ENCODE data around the gene ASH1L.
"Not testable (repeated sequence)": the region's sequence is repeated elsewhere in the genome, so short reads cannot be mapped to it uniquely, and the experiment has no call there.

The ASH1L gene

DNA sequence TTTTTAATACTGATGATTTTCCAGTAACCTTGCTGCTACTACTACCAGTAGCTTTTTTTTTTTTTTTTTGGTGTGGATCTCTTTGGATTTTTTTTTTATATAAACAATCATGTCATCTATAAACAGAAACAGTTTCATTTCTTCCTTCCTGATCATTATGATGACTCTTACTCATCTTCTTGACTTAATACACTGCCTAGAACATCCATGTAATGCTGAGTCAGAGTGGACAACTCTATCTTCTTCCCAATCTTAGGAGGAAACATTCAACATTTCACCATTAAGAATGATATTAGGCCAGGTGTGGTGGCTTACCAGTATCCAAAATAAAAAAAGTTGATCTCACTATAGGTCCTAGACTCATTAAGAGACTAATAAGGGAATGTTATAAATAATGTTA, 172.8 kb downstream of the ASH1L start:
- Mint-ChIP-seq H3K36me3 (peaks cover 22% of the 10 kb centered on the region), H3K4me1 (ENCODE audit: low read depth) (no peaks in the 10 kb centered on the region), H3K9me3 (ENCODE audit: low read depth) (no peaks in the 10 kb centered on the region), H3K27me3 (no peaks in the 10 kb centered on the region), H3K4me3 (no peak overlapping the region), H3K27ac (no peak overlapping the region)

DNA sequence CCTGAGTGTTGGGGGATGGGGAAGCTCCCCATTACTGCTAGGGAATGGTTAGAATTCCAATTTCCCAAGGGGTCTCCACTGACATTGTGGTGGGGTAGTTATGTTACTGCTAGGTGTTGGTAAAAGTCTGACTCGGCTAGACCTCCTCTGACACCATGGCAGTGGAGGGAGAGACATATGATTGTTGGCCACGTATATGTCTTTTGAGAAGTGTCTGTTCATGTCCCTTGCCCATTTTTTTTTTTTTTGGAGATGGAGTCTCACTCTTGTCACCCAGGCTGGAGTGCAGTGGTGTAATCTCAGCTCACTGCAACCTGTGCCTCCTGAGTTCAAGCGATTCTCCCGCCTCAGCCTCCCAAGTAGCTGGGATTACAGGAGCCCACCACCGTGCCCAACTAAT, 176.8 kb downstream of the ASH1L start:
- not testable (repeated sequence) for H3K4me1 Mint-ChIP-seq (ENCODE audit: low read depth); H3K27me3 Mint-ChIP-seq; H3K4me3 Mint-ChIP-seq; H3K9me3 Mint-ChIP-seq (ENCODE audit: low read depth); H3K27ac Mint-ChIP-seq; H3K36me3 Mint-ChIP-seq

- Mint-ChIP-seq H3K36me3 (no peaks in the 10 kb centered on the region), H3K9me3 (ENCODE audit: low read depth) (no peaks in the 10 kb centered on the region), H3K27me3 (no peaks in the 10 kb centered on the region), H3K4me3 (no peak overlapping the region), H3K4me1 (ENCODE audit: low read depth) (peaks cover 8% of the 10 kb centered on the region), H3K27ac (peak overlapping the region; percentile 7)
Measured at GRCh38 chr1:155383406-155383805, 179.2 kb downstream of the ASH1L start.

- Mint-ChIP-seq H3K9me3 (ENCODE audit: low read depth) (no peaks in the 10 kb centered on the region), H3K27me3 (no peaks in the 10 kb centered on the region), H3K4me1 (ENCODE audit: low read depth) (peaks cover 10% of the 10 kb centered on the region), H3K36me3 (peaks cover 7% of the 10 kb centered on the region), H3K27ac (no peak overlapping the region), H3K4me3 (no peak overlapping the region)
Measured at GRCh38 chr1:155379631-155380090, 182.9 kb downstream of the ASH1L start.

DNA sequence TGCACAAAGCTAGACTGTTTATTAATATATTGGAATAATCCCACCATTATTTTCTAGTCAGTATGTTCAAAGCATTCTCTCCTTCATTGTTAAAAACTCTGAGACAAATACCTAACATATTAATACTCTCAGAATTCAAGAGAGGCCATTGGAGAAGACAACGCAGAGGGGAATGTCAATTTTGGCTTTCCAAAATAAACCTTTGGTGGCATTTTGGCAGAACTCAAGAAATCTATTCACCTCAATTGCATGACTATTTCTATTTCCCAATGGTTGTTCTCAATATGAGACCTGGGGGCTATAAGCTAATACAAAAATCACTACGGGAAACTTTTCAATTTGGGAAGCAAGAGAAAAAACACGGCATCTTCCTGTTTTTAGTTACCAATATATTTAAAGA, 183.4 kb downstream of the ASH1L start:
- Mint-ChIP-seq H3K4me1 (ENCODE audit: low read depth) (peaks cover 10% of the 10 kb centered on the region), H3K36me3 (peaks cover 7% of the 10 kb centered on the region), H3K4me3 (no peak overlapping the region), H3K9me3 (ENCODE audit: low read depth) (no peaks in the 10 kb centered on the region), H3K27ac (no peak overlapping the region), H3K27me3 (no peaks in the 10 kb centered on the region)

GRCh38 chr1:155360051-155360450, 202.6 kb downstream of the ASH1L start:
- Mint-ChIP-seq H3K27ac (peak overlapping the region; percentile 22), H3K36me3 (no peaks in the 10 kb centered on the region), H3K4me3 (no peak overlapping the region), H3K4me1 (ENCODE audit: low read depth) (no peaks in the 10 kb centered on the region), H3K9me3 (ENCODE audit: low read depth) (no peaks in the 10 kb centered on the region), H3K27me3 (no peaks in the 10 kb centered on the region)

DNA sequence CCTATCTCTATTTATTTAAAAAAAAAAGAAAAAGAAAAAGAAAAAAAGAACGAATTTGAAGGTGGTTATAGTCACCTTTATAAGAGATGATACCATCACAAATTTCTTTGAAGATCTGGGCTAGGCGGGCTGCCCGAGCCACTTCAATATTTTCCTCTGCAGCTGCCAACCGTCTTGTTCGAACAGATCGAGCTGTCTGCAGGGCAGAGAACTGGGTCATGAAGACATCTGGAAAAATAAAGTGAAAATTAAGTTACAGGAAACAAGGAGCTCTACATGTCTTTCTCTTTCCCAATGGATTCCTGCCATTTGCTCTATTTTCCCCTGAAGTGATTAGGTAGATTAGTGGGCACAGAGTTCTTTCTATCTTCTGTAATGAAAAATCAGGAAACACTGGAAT, 210.0 kb downstream of the ASH1L start:
- H3K4me1 Mint-ChIP-seq (ENCODE audit: low read depth) = no peaks in the 10 kb centered on the region
- no peaks in the 10 kb centered on the region for H3K36me3 Mint-ChIP-seq
- H3K27ac Mint-ChIP-seq = peak overlapping the region; percentile 43
- no peaks in the 10 kb centered on the region for H3K27me3 Mint-ChIP-seq
- H3K9me3 Mint-ChIP-seq (ENCODE audit: low read depth) = no peaks in the 10 kb centered on the region
- no peak overlapping the region for H3K4me3 Mint-ChIP-seq

DNA sequence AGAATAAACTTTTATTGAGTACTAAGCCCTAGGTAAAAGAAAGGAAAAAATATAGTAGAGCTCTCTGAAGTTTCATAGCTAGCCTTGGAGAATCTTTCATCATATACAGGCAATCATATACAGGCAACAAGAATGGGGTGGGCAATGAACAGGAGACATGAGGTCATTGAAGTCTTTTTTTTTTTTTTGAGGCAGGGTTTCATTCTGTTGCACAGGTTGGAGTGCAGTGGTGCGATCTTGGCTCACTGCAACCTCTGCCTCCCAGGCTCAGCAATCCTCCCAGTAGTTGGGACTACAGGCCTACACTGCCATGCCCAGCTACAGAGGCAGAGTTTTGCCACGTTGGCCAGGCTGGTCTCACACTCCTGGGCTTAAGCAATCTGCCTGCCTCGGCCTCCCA, 219.8 kb downstream of the ASH1L start:
- no peaks in the 10 kb centered on the region for H3K4me1 Mint-ChIP-seq (ENCODE audit: low read depth)
- no peak overlapping the region for H3K4me3 Mint-ChIP-seq
- no peaks in the 10 kb centered on the region for H3K27me3 Mint-ChIP-seq
- peaks cover 8% of the 10 kb centered on the region for H3K36me3 Mint-ChIP-seq
- H3K9me3 Mint-ChIP-seq (ENCODE audit: low read depth) = no peaks in the 10 kb centered on the region
- no peak overlapping the region for H3K27ac Mint-ChIP-seq

- no peak overlapping the region for H3K27ac Mint-ChIP-seq
- H3K27me3 Mint-ChIP-seq = no peaks in the 10 kb centered on the region
Measured at GRCh38 chr1:155339515-155340097, 223.0 kb downstream of the ASH1L start.

GRCh38 chr1:155334962-155335361, 227.6 kb downstream of the ASH1L start:
- no peaks in the 10 kb centered on the region for H3K4me1 Mint-ChIP-seq (ENCODE audit: low read depth)
- no peaks in the 10 kb centered on the region for H3K27me3 Mint-ChIP-seq
- H3K27ac Mint-ChIP-seq = peak overlapping the region; percentile 54
- no peaks in the 10 kb centered on the region for H3K9me3 Mint-ChIP-seq (ENCODE audit: low read depth)
- no peak overlapping the region for H3K4me3 Mint-ChIP-seq
- peaks cover 4% of the 10 kb centered on the region for H3K36me3 Mint-ChIP-seq

More at GRCh38 chr1:155339515-155340097, 223.0 kb downstream of the ASH1L start:
- H3K36me3 Mint-ChIP-seq = peaks cover 7% of the 10 kb centered on the region
- H3K4me3 Mint-ChIP-seq = no peak overlapping the region
- no peaks in the 10 kb centered on the region for H3K4me1 Mint-ChIP-seq (ENCODE audit: low read depth)
- no peaks in the 10 kb centered on the region for H3K9me3 Mint-ChIP-seq (ENCODE audit: low read depth)

- peaks cover 4% of the 10 kb centered on the region for H3K36me3 Mint-ChIP-seq
- no peak overlapping the region for H3K27ac Mint-ChIP-seq
- H3K9me3 Mint-ChIP-seq (ENCODE audit: low read depth) = no peaks in the 10 kb centered on the region
- peaks cover 8% of the 10 kb centered on the region for H3K4me1 Mint-ChIP-seq (ENCODE audit: low read depth)
- no peak overlapping the region for H3K4me3 Mint-ChIP-seq
- H3K27me3 Mint-ChIP-seq = no peaks in the 10 kb centered on the region
Measured at GRCh38 chr1:155329980-155330598, 232.5 kb downstream of the ASH1L start.

GRCh38 chr1:155328856-155329255, 233.7 kb downstream of the ASH1L start:
- H3K27me3 Mint-ChIP-seq; H3K4me1 Mint-ChIP-seq (ENCODE audit: low read depth); H3K9me3 Mint-ChIP-seq (ENCODE audit: low read depth); H3K36me3 Mint-ChIP-seq; H3K4me3 Mint-ChIP-seq: not testable (repeated sequence)
- H3K27ac Mint-ChIP-seq = peak overlapping the region; percentile 22

- Mint-ChIP-seq H3K36me3 (peaks cover 2% of the 10 kb centered on the region), H3K4me3 (no peak overlapping the region), H3K9me3 (ENCODE audit: low read depth) (no peaks in the 10 kb centered on the region), H3K27ac (no peak overlapping the region), H3K27me3 (no peaks in the 10 kb centered on the region), H3K4me1 (ENCODE audit: low read depth) (peaks cover 8% of the 10 kb centered on the region)
Measured at GRCh38 chr1:155327981-155328380, 234.6 kb downstream of the ASH1L start.

GRCh38 chr1:155326631-155327037, 236.0 kb downstream of the ASH1L start:
- no peaks in the 10 kb centered on the region for H3K27me3 Mint-ChIP-seq
- no peak overlapping the region for H3K27ac Mint-ChIP-seq
- H3K36me3 Mint-ChIP-seq = peaks cover 2% of the 10 kb centered on the region
- no peak overlapping the region for H3K4me3 Mint-ChIP-seq
- H3K9me3 Mint-ChIP-seq (ENCODE audit: low read depth) = no peaks in the 10 kb centered on the region
- peaks cover 14% of the 10 kb centered on the region for H3K4me1 Mint-ChIP-seq (ENCODE audit: low read depth)

- no peaks in the 10 kb centered on the region for H3K27me3 Mint-ChIP-seq
- H3K27ac Mint-ChIP-seq = peak overlapping the region; percentile 68
- H3K4me3 Mint-ChIP-seq = peak overlapping the region; percentile 81
- peaks cover 2% of the 10 kb centered on the region for H3K36me3 Mint-ChIP-seq
- peaks cover 17% of the 10 kb centered on the region for H3K4me1 Mint-ChIP-seq (ENCODE audit: low read depth)
- H3K9me3 Mint-ChIP-seq (ENCODE audit: low read depth) = no peaks in the 10 kb centered on the region
Measured at GRCh38 chr1:155326020-155326526, 236.5 kb downstream of the ASH1L start.

DNA sequence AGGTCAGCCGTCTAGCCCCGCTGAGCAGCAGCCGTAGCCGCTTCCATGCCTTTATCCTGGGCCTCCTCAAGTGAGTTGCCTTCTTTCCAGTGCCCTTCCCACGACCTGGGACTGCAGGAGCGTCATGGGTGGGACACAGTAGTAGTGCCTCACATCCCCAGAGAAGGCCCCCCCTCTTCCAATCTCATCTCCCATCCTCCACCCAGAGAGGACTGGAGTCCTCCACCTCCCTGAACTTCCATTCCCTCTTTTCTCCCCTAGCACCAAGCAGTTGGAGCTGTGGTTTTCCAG, 237.1 kb downstream of the ASH1L start:
- Mint-ChIP-seq H3K36me3 (peaks cover under 1% of the 10 kb centered on the region), H3K4me1 (ENCODE audit: low read depth) (peaks cover 22% of the 10 kb centered on the region), H3K9me3 (ENCODE audit: low read depth) (no peaks in the 10 kb centered on the region), H3K27me3 (no peaks in the 10 kb centered on the region), H3K27ac (no peak overlapping the region), H3K4me3 (peak overlapping the region; percentile 81)

Data from activated naive CD8-positive, alpha-beta T cell (primary cell).